Activated CD4-positive, alpha-beta T cell treated with anti-CD3 and anti-CD28 coated beads, Interleukin-2, amount 10 ng/mL, durations not matched to agents 24 days and 14 days (primary cell): ENCODE measurements around the gene ZSCAN10. TPM values are rescaled to one million over a fixed set of nuclear protein-coding genes. Genes with fewer than 3 reads are reported as not detected.
"Not testable (repeated sequence)": the region's sequence is repeated elsewhere in the genome, so short reads cannot be mapped to it uniquely, and the experiment has no call there.

Source experiments
- DNase-seq: peaks from one replicate; pipeline ENCODE4 v3.0.0; 2022
- H3K27ac Mint-ChIP-seq: one replicate; pipeline ENCODE4 v1.8.0; 2022; ENCODE audit warnings: mild to moderate bottlenecking, mixed read lengths
- H3K27me3 Mint-ChIP-seq: one replicate; pipeline ENCODE4 v1.8.0; 2022; ENCODE audit warnings: mixed read lengths
- H3K36me3 Mint-ChIP-seq: one replicate; pipeline ENCODE4 v1.8.0; 2022; ENCODE audit warnings: low read depth, mild to moderate bottlenecking, mixed read lengths
- H3K4me1 Mint-ChIP-seq: one replicate; pipeline ENCODE4 v1.8.0; 2021; ENCODE audit warnings: mixed read lengths
- H3K4me3 Mint-ChIP-seq: one replicate; pipeline ENCODE4 v1.8.0; 2022; ENCODE audit warnings: mild to moderate bottlenecking, moderate library complexity, mixed read lengths
- H3K9me3 Mint-ChIP-seq: one replicate; pipeline ENCODE4 v1.8.0; 2021; ENCODE audit warnings: mixed read lengths
- intact Hi-C: fragments of 100-400 bp; cut with micrococcal nuclease; formaldehyde crosslinking; loops from one replicate; pipeline ENCODE4 v1.15.1; 2023
- total RNA-seq: library from RNA; stranded (reverse); gene quantifications from 2 replicates; pipeline ENCODE4 v1.2.3, GENCODE V29; 2022

The ZSCAN10 gene
- total RNA-seq, 1 donor from 2014 or later = not detected

GRCh38 chr16:3075946-3076345, 23.1 kb downstream of the ZSCAN10 start:
- intact Hi-C loops = loop anchor here (1.0 to 2.0 kb wide), 2 partner anchors 10 to 17 kb away; no protein-coding TSS in a partner anchor
- peaks cover 38% of the 10 kb centered on the region for H3K36me3 Mint-ChIP-seq
- not testable (repeated sequence) for H3K9me3 Mint-ChIP-seq

GRCh38 chr16:3075523-3075915, 23.6 kb downstream of the ZSCAN10 start:
- intact Hi-C loops = loop anchor here (1.0 to 2.0 kb wide), 2 partner anchors 9 to 17 kb away; no protein-coding TSS in a partner anchor
- DNase-seq = no peak
- H3K9me3 Mint-ChIP-seq = peaks cover 5% of the 10 kb centered on the region
- H3K36me3 Mint-ChIP-seq = peaks cover 35% of the 10 kb centered on the region
- H3K4me1 Mint-ChIP-seq = peaks cover 69% of the 10 kb centered on the region
- H3K4me3 Mint-ChIP-seq = peak overlapping the region; percentile 80
- no peaks in the 10 kb centered on the region for H3K27me3 Mint-ChIP-seq
- H3K27ac Mint-ChIP-seq = peak overlapping the region; percentile 99

More at GRCh38 chr16:3075946-3076345, 23.1 kb downstream of the ZSCAN10 start:
- peak overlapping the region; percentile 99 for H3K27ac Mint-ChIP-seq
- DNase-seq, H3K27me3 Mint-ChIP-seq: not testable (repeated sequence)
- peak overlapping the region; percentile 80 for H3K4me3 Mint-ChIP-seq
- peaks cover 71% of the 10 kb centered on the region for H3K4me1 Mint-ChIP-seq

DNA sequence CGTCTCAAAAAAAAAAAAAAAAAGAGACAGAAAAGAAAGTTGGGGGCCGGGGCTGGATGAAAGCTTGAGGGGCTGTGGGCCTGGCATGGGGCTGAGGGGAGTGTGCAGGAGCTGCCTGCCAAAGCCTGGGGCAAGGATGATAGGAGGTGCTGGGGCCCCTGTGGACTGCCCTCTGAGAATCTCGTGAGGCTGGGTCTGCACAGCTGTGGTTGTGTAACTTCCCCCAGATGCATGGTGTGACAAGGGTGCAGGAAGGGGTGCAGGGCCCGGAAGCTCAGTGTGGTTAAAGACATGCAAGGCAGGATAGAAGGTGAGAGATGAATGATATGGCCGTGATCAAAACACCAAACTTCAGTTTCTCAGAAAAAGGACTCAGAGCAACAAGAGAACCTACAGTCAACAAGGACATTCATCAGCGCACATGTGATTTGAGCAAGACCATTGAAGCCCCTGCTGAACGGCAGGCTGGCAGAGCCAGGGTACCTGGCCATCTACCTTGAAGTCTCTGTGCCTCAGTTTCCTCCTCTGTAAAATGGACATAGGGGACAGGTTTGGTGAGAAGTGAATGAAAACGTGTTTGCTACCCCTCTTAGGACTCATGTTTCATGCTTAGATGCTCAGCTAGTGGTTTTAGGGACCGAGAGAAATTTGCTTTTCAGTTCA, 24.1 kb downstream of the ZSCAN10 start:
- peaks cover 71% of the 10 kb centered on the region for H3K4me1 Mint-ChIP-seq
- peak; percentile 96 for DNase-seq
- no peaks in the 10 kb centered on the region for H3K27me3 Mint-ChIP-seq
- peak overlapping the region; percentile 99 for H3K27ac Mint-ChIP-seq
- peaks cover 4% of the 10 kb centered on the region for H3K9me3 Mint-ChIP-seq
- H3K4me3 Mint-ChIP-seq = peak overlapping the region; percentile 80
- H3K36me3 Mint-ChIP-seq = peaks cover 39% of the 10 kb centered on the region
- intact Hi-C loops = loop anchor here (1.0 to 2.0 kb wide), 2 partner anchors 9 to 16 kb away; no protein-coding TSS in a partner anchor

GRCh38 chr16:3073448-3073847, 25.6 kb downstream of the ZSCAN10 start:
- intact Hi-C loops = no loop called here
- H3K4me3 Mint-ChIP-seq = peak overlapping the region; percentile 80
- H3K27me3 Mint-ChIP-seq = no peaks in the 10 kb centered on the region
- no peaks in the 10 kb centered on the region for H3K9me3 Mint-ChIP-seq
- peak overlapping the region; percentile 99 for H3K27ac Mint-ChIP-seq
- peaks cover 41% of the 10 kb centered on the region for H3K36me3 Mint-ChIP-seq
- DNase-seq = no peak
- peaks cover 72% of the 10 kb centered on the region for H3K4me1 Mint-ChIP-seq

DNA sequence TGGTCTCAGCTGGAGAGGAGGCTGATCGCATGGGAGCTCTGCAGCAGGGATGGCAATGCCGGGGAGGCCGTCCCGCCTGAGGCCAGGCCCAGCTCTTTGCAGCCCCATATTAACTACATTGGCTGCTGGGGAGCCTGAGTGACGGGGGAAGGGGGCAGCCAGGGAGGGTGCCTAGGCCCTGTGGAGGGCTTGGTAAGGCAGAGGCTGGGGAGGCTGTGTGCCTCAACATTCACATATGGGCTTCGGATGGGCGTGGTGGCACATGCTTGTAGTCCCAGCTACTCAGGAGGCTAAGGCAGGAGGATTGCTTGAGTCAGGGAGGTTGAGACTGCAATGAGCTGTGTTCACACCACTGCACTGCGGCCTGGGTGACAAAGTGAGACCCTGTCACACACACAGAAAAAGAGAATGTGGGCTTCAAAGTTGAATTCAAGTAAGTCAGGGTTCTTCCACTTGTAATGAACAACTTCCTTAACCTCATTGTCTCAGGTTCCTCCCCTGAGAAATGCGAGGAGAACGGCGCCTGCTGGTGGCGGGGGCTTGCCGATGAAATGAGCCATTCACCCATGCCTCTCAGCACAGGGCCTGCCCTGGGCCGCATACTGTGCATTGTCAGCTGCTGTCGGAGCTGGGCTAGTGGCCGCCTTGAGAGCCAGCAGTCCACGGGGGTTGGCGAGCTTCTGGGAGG, 26.4 kb downstream of the ZSCAN10 start:
- H3K4me3 Mint-ChIP-seq, intact Hi-C loops, H3K27me3 Mint-ChIP-seq, H3K9me3 Mint-ChIP-seq: not testable (repeated sequence)
- peaks cover 41% of the 10 kb centered on the region for H3K36me3 Mint-ChIP-seq
- H3K4me1 Mint-ChIP-seq = peaks cover 68% of the 10 kb centered on the region
- peak; percentile 70 for DNase-seq
- H3K27ac Mint-ChIP-seq = peak overlapping the region; percentile 99

DNA sequence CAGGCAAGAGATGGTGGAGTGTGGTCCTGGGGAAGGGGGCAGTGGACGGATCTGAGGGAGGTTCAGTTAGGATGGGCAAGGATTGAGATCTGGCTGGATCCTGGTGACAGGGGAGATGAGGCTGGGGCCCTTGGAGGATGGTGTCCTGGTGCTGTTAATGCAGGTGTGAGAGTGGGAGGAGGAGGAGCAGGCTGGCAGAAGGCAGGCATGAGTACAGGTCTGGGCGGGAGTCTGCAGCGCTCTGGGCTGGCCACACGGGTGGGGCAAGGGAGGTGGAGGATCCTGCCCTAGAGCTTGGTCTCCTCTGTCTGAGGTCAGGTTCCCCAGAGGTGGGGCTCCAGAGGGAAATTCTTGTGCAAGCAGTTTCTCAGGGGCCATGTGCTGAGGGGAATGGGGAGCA, 26.9 kb downstream of the ZSCAN10 start:
- H3K9me3 Mint-ChIP-seq, intact Hi-C loops, H3K27me3 Mint-ChIP-seq: not testable (repeated sequence)
- DNase-seq = peak; percentile 72
- Mint-ChIP-seq H3K36me3 (peaks cover 44% of the 10 kb centered on the region), H3K27ac (peak overlapping the region; percentile 87), H3K4me1 (peaks cover 67% of the 10 kb centered on the region), H3K4me3 (peak overlapping the region; percentile 49)

- H3K36me3 Mint-ChIP-seq = peaks cover 42% of the 10 kb centered on the region
- intact Hi-C loops = no loop called here
- peak; percentile 66 for DNase-seq
Observed at GRCh38 chr16:3071655-3072054, 27.4 kb downstream of the ZSCAN10 start.

GRCh38 chr16:3070608-3071111, 28.4 kb downstream of the ZSCAN10 start:
- intact Hi-C loops = no loop called here
- no peaks in the 10 kb centered on the region for H3K9me3 Mint-ChIP-seq
- no peak for DNase-seq
- no peak overlapping the region for H3K4me3 Mint-ChIP-seq
- H3K36me3 Mint-ChIP-seq = peaks cover 51% of the 10 kb centered on the region
- H3K27ac Mint-ChIP-seq = peak overlapping the region; percentile 87
- H3K4me1 Mint-ChIP-seq = peaks cover 58% of the 10 kb centered on the region
- H3K27me3 Mint-ChIP-seq = no peaks in the 10 kb centered on the region

More at GRCh38 chr16:3071655-3072054, 27.4 kb downstream of the ZSCAN10 start:
- H3K27ac Mint-ChIP-seq = peak overlapping the region; percentile 87
- no peaks in the 10 kb centered on the region for H3K9me3 Mint-ChIP-seq
- no peaks in the 10 kb centered on the region for H3K27me3 Mint-ChIP-seq
- peak overlapping the region; percentile 49 for H3K4me3 Mint-ChIP-seq
- H3K4me1 Mint-ChIP-seq = peaks cover 64% of the 10 kb centered on the region

DNA sequence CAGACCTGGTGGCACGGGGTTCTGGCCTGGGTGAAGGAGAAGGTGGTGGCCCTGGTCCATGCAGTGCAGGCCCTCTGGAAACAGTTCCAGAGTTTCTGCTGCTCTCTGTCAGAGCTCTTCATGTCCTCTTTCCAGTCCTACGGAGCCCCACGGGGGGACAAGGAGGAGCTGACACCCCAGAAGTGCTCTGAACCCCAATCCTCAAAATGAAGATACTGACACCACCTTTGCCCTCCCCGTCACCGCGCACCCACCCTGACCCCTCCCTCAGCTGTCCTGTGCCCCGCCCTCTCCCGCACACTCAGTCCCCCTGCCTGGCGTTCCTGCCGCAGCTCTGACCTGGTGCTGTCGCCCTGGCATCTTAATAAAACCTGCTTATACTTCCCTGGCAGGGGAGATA, 29.9 kb downstream of the ZSCAN10 start:
- H3K4me1 Mint-ChIP-seq = peaks cover 56% of the 10 kb centered on the region
- H3K9me3 Mint-ChIP-seq, H3K27me3 Mint-ChIP-seq, DNase-seq, intact Hi-C loops: not testable (repeated sequence)
- peak overlapping the region; percentile 87 for H3K27ac Mint-ChIP-seq
- H3K4me3 Mint-ChIP-seq = peak overlapping the region; percentile 63
- H3K36me3 Mint-ChIP-seq = peaks cover 50% of the 10 kb centered on the region

DNA sequence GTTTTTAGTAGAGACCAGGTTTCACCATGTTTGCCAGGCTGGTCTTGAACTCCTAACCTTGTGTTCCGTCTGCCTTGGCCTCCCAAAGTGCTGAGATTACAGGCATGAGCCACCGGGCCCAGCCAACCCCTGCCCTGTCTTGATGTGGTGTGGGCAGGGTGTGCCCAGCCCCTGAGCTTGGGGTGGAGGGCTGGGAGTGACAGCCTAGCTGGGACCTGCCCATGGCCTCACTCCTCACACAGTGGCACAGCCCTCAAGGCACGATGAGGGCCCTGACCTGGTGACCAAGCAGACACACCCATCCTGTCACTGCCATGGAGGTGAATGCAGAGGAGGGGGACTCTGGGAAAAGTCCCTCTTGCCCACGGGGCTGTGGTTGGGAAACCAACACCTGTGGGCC, 30.6 kb downstream of the ZSCAN10 start:
- peak overlapping the region; percentile 99 for H3K27ac Mint-ChIP-seq
- H3K36me3 Mint-ChIP-seq = peaks cover 48% of the 10 kb centered on the region
- H3K4me3 Mint-ChIP-seq = peak overlapping the region; percentile 99
- H3K27me3 Mint-ChIP-seq = no peaks in the 10 kb centered on the region
- H3K9me3 Mint-ChIP-seq = no peaks in the 10 kb centered on the region
- H3K4me1 Mint-ChIP-seq = peaks cover 54% of the 10 kb centered on the region
- peak; percentile 73 for DNase-seq
- intact Hi-C loops = no loop called here

GRCh38 chr16:3066440-3066748, 32.7 kb downstream of the ZSCAN10 start:
- intact Hi-C loops = loop anchor here (1.0 kb wide), 1 partner anchor 9 kb away; no protein-coding TSS in a partner anchor
- H3K4me1 Mint-ChIP-seq = peaks cover 48% of the 10 kb centered on the region
- peak overlapping the region; percentile 99 for H3K4me3 Mint-ChIP-seq
- H3K27ac Mint-ChIP-seq = peak overlapping the region; percentile 99
- DNase-seq = no peak
- no peaks in the 10 kb centered on the region for H3K9me3 Mint-ChIP-seq
- peaks cover 48% of the 10 kb centered on the region for H3K36me3 Mint-ChIP-seq
- no peaks in the 10 kb centered on the region for H3K27me3 Mint-ChIP-seq

- H3K9me3 Mint-ChIP-seq = no peaks in the 10 kb centered on the region
- H3K27ac Mint-ChIP-seq = peak overlapping the region; percentile 99
- H3K36me3 Mint-ChIP-seq = peaks cover 48% of the 10 kb centered on the region
- H3K4me3 Mint-ChIP-seq = peak overlapping the region; percentile 99
- intact Hi-C loops = loop anchor here (1.0 kb wide), 1 partner anchor 9 kb away; no protein-coding TSS in a partner anchor
- peaks cover 45% of the 10 kb centered on the region for H3K4me1 Mint-ChIP-seq
- H3K27me3 Mint-ChIP-seq = no peaks in the 10 kb centered on the region
- peak; percentile 66 for DNase-seq
Observed at GRCh38 chr16:3065742-3066439, 33.2 kb downstream of the ZSCAN10 start.

DNA sequence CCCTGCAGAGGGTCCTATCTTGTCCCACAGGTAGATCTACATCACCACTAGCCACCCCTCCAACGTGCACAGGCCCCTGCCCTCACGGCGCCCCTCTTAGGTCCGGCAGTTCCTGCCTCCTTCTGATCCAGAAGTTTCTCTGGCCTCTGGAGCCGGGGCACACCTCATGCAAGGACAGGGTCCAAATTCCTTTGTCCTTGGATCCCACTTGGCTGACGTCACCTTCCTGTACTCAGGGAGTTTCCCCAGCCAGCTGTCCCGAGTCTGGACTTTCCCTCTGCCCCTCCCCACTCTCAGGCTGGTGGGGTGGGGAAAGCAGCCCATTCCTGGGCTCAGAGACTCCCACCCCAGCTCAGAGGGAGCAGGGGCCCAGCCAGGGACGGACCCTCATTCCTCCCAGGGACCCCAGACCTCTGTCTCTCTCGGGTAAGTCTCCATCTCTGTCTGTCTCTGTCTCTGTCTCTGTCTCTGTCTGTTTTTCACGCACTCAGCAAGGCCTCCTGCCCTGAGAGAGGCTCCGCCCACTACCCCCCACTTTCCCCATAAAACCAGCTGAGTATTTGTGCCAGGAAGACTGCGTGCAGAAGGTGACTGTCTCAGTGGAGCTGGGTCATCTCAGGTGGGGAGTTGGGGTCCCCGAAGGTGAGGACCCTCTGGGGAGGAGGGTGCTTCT, 33.9 kb downstream of the ZSCAN10 start, which contains the start of gene IL32:
Gene IL32 (plus strand): TSS at position 572 of the 673 bp plus-strand sequence. CDS start 172 bp downstream, outside the sequence.
- Mint-ChIP-seq H3K36me3 (peaks cover 46% of the 10 kb centered on the region), H3K27ac (peak within 1 kb of the TSS; percentile 99), H3K4me3 (peak within 1 kb of the TSS; percentile 99), H3K27me3 (no peaks in the 10 kb centered on the region), H3K9me3 (no peaks in the 10 kb centered on the region), H3K4me1 (peaks cover 50% of the 10 kb centered on the region)
- intact Hi-C loops = no loop called here
- peak; percentile 91 for DNase-seq
